ENCODE measurements around the gene AKNA. TPM values are rescaled to one million over a fixed set of nuclear protein-coding genes. Genes with fewer than 3 reads are reported as not detected.

Gene AKNA
- total RNA-seq, 4 donors from 2014 or later, result 8.8 to 24.3 (median 19.0) TPM

DNA sequence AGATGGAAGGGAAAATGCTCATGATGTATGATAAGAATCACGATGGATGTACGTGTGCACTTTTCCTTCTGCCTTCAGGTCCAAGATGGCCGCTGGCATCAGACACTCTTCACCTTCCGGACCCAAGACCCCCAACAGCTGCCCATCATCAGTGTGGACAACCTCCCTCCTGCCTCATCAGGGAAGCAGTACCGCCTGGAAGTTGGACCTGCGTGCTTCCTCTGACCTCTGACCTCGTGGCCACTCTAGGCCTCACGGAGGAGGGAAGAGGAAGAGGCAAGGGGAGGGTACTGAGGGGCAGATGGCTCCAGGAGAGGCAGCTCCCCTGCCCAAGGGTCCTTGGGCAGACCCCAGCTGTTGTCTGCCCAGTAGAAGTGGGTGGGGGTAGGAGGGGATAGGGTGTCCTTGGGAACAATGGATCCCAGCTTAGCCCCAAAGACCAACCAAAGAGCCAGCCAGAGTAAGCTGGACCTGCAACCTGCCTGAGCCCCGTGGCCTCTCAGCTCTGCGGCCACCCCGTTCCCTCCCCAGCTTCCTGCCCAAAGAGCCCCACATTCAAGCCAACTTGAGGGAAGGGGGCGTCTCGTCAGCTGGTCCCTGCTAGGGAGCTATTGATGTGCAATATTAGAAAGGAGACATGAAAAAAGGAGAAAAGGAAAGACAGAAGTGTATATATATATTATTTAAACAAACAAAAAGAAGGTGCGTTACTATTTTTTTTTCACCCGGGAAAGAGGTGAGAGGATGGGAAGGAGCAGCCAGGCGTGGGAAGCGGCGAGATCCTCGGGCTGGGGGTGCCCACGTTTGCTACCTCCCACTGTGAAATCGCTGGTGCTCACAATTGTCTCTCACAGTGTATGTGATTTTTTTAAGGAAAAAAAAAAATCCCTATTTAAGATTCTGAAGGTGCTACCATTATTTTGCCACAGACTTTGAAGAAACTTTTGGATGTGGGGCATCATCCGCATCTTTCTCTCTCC is 77.0 kb downstream of the AKNA start:
- Histone ChIP-seq H3K27ac (no peak overlapping the region), H3K4me1 (peaks cover 0 to 3% (median 0%) of the 10 kb centered on the region in 3 donors), H3K27me3 (peaks cover 3% of the 10 kb centered on the region), H3K4me3 (no peak overlapping the region), H3K36me3 (peaks cover 0 to 5% of the 10 kb centered on the region in 2 donors), H3K9me3 (peaks cover 0 to 7% (median 0%) of the 10 kb centered on the region in 3 donors)
- ATAC-seq, result no peak
- 80 to 86% methylated on average over 10 to 16 of the region's 22 CpGs for WGBS, 2 donors (ENCODE audit: low coverage in 1 of 2)
- TF ChIP-seq POLR2AphosphoS5 (IDR thresholded peaks at IDR 0.05) (no peak), POLR2A (IDR thresholded peaks at IDR 0.05) (no peak), EP300 (IDR thresholded peaks at IDR 0.05) (no peak)
- TF ChIP-seq, protein P1, sequence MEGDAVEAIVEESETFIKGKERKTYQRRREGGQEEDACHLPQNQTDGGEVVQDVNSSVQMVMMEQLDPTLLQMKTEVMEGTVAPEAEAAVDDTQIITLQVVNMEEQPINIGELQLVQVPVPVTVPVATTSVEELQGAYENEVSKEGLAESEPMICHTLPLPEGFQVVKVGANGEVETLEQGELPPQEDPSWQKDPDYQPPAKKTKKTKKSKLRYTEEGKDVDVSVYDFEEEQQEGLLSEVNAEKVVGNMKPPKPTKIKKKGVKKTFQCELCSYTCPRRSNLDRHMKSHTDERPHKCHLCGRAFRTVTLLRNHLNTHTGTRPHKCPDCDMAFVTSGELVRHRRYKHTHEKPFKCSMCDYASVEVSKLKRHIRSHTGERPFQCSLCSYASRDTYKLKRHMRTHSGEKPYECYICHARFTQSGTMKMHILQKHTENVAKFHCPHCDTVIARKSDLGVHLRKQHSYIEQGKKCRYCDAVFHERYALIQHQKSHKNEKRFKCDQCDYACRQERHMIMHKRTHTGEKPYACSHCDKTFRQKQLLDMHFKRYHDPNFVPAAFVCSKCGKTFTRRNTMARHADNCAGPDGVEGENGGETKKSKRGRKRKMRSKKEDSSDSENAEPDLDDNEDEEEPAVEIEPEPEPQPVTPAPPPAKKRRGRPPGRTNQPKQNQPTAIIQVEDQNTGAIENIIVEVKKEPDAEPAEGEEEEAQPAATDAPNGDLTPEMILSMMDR (IDR thresholded peaks at IDR 0.05), result no peak

DNA sequence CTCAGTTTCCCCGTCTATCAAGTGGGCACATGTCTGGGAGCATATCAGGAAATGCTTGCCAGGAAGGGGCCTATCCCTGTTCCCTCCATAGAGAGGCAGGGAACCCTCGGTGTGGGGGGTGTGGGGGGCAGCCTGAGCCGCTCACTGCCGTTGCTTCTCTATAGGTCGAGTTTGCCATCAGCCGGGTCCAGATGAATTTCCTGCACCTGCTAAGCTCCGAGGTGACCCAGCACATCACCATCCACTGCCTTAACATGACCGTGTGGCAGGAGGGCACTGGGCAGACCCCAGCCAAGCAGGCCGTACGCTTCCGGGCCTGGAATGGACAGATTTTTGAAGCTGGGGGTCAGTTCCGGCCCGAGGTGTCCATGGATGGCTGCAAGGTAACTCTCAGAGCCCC is 78.7 kb downstream of the AKNA start:
- no peaks in the 10 kb centered on the region for H3K9me3 ChIP-seq
- peaks cover 0 to 10% (median 0%) of the 10 kb centered on the region in 3 donors for H3K4me1 ChIP-seq
- ATAC-seq, result no peak
- no peak overlapping the region for H3K27ac ChIP-seq
- H3K27me3 ChIP-seq, result peaks cover 5% of the 10 kb centered on the region
- H3K36me3 ChIP-seq, result peaks cover 0 to 5% of the 10 kb centered on the region in 2 donors
- 92 to 95% methylated on average over 8 of the region's 13 CpGs for WGBS, 2 donors (ENCODE audit: low coverage in 1 of 2)
- TF ChIP-seq, protein P1 (IDR thresholded peaks at IDR 0.05), result no peak
- no peak for TF ChIP-seq POLR2A (IDR thresholded peaks at IDR 0.05)
- TF ChIP-seq EP300 (IDR thresholded peaks at IDR 0.05), result no peak
- no peak for TF ChIP-seq POLR2AphosphoS5 (IDR thresholded peaks at IDR 0.05)
- H3K4me3 ChIP-seq, result no peak overlapping the region

DNA sequence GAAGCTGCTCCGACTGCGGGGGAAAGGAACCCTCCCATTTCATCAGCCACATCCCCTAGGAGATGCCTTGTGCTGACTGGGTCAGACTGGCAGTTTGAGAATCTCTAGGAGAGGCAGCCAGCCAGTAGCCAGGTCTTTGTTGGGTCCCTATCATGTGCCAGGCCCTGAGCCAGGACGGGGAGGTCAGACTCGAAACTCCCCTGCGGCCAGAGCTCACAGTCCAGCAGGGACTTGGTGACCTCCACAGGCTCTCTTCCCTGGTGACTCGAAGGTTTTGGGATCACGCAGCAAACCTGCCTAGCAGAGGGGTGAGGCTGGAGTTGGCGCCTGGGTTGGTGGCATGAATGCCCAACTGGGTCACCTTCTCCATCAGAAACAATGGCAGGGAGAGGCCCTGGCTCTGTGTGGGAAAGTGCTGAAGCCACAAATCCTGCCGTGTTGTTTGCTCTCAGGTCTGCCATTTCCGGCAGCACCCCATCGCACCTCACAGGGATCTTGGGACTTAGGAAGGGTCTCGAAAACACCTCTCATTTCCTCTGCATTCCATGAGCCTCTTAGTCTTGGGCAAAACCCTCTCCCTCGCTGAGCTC is 79.3 kb downstream of the AKNA start:
- Histone ChIP-seq H3K4me1 (peaks cover 0 to 10% (median 0%) of the 10 kb centered on the region in 3 donors), H3K9me3 (no peaks in the 10 kb centered on the region), H3K27ac (no peak overlapping the region), H3K27me3 (peaks cover 5% of the 10 kb centered on the region), H3K36me3 (peaks cover 0 to 5% of the 10 kb centered on the region in 2 donors), H3K4me3 (no peak overlapping the region)
- no peak for ATAC-seq
- 93% methylated on average over 4 to 5 of the region's 13 CpGs for WGBS, 2 donors (ENCODE audit: low coverage in 1 of 2)
- no peak for TF ChIP-seq POLR2A (IDR thresholded peaks at IDR 0.05)
- TF ChIP-seq, protein P1 (IDR thresholded peaks at IDR 0.05), result no peak
- no peak for TF ChIP-seq EP300 (IDR thresholded peaks at IDR 0.05)
- no peak for TF ChIP-seq POLR2AphosphoS5 (IDR thresholded peaks at IDR 0.05)

DNA sequence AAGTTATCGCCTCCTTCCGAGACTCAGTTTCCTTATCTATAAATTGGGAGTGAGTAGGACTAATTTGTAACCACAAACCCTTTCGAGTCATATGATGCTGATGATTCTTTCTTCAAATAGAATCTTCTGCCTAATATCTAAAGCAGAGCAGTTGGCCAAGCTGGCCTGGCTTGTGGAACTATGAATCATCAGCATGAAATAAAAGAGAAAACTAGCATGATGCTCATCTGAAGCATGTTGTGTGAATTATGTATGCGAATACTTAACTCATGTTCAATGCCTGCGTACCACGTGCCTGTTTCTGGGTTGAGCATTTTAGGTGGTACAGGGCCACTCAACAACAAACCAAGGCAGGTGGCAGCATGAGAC is 79.9 kb downstream of the AKNA start:
- no peak for ATAC-seq
- Histone ChIP-seq H3K9me3 (no peaks in the 10 kb centered on the region), H3K27me3 (peaks cover 5% of the 10 kb centered on the region), H3K36me3 (peaks cover 0 to 5% of the 10 kb centered on the region in 2 donors), H3K27ac (no peak overlapping the region), H3K4me1 (peaks cover 0 to 10% (median 0%) of the 10 kb centered on the region in 3 donors), H3K4me3 (no peak overlapping the region)
- TF ChIP-seq, protein P1 (IDR thresholded peaks at IDR 0.05), result no peak
- TF ChIP-seq EP300 (IDR thresholded peaks at IDR 0.05) (no peak), POLR2A (IDR thresholded peaks at IDR 0.05) (no peak), POLR2AphosphoS5 (IDR thresholded peaks at IDR 0.05) (no peak)
- 86 to 93% methylated on average over 6 of the region's 6 CpGs for WGBS, 2 donors (ENCODE audit: low coverage in 1 of 2)
